Measurements from ENCODE around the gene SDHB.

The SDHB gene

DNA sequence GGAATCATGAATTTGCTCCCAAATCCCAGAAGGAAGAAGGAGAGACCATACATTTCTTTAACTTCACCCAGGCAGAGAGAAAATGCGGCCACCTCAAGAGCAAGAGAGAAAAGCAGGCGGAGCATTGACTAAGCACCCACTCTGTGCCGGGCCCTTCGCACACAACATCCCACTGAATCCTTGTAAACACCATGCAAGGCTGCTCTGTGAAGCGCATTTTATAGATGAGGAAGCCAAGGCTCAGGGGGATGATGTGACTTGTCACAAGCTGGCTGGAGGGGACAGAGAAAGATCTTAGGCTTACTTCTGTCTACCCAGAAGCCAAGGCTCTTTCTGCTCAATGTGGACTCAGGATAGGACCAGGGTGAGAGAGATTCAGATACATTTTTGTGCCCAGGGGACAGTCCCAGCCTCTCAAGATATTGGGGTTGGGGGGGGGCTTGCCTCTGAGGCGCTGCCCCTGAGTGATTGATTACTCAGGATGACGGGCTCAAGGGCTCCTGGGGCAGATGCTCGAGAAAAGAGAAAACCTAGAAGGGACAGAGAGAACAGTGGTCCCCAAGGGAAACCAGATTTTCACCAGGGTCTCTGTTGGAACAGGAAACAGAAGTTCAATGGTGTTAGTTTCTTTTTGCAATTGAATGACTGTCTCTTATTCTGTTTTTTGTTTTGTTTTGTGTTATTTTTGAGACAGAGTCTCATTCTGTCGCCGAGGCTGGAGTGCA lies 45.9 kb upstream of the SDHB start:
- Histone ChIP-seq H3K4me1 (ENCODE audit: insufficient read depth, low read length, severe bottlenecking) (no peaks in the 10 kb centered on the region), H4K20me1 (ENCODE audit: insufficient read depth, low read length) (no peaks in the 10 kb centered on the region), H3K27me3 (ENCODE audit: insufficient read depth, low read length) (0 out of 2 replicates have a peak, but pooled peaks cover 3% of the 10 kb centered on the region), H3K36me3 (ENCODE audit: insufficient read depth, low read length) (no peaks in the 10 kb centered on the region), H3K9me3 (ENCODE audit: low read length) (no peaks in the 10 kb centered on the region), H3K4me3 (ENCODE audit: low read depth, low read length, poor library complexity, severe bottlenecking) (no peak overlapping the region), H3K9me2 (ENCODE audit: low read depth, low read length) (no peaks in the 10 kb centered on the region), H3K79me2 (ENCODE audit: insufficient read depth, low read length) (no peaks in the 10 kb centered on the region), H3K9ac (ENCODE audit: low read length) (no peak overlapping the region), H2AFZ (ENCODE audit: low read length) (no peak overlapping the region), H3K27ac (ENCODE audit: low read depth, low read length, poor library complexity, severe bottlenecking) (no peak overlapping the region), H3K4me2 (ENCODE audit: low read length) (no peak overlapping the region), H3F3A (ENCODE audit: insufficient read depth, low read length) (no peaks in the 10 kb centered on the region)
- TF ChIP-seq, protein P1, sequence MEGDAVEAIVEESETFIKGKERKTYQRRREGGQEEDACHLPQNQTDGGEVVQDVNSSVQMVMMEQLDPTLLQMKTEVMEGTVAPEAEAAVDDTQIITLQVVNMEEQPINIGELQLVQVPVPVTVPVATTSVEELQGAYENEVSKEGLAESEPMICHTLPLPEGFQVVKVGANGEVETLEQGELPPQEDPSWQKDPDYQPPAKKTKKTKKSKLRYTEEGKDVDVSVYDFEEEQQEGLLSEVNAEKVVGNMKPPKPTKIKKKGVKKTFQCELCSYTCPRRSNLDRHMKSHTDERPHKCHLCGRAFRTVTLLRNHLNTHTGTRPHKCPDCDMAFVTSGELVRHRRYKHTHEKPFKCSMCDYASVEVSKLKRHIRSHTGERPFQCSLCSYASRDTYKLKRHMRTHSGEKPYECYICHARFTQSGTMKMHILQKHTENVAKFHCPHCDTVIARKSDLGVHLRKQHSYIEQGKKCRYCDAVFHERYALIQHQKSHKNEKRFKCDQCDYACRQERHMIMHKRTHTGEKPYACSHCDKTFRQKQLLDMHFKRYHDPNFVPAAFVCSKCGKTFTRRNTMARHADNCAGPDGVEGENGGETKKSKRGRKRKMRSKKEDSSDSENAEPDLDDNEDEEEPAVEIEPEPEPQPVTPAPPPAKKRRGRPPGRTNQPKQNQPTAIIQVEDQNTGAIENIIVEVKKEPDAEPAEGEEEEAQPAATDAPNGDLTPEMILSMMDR (IDR thresholded peaks at IDR 0.05; ENCODE audit: low read length), result no peak
- no peak for TF ChIP-seq EZH2 (IDR thresholded peaks at IDR 0.05; ENCODE audit: borderline replicate concordance, low read length)

DNA sequence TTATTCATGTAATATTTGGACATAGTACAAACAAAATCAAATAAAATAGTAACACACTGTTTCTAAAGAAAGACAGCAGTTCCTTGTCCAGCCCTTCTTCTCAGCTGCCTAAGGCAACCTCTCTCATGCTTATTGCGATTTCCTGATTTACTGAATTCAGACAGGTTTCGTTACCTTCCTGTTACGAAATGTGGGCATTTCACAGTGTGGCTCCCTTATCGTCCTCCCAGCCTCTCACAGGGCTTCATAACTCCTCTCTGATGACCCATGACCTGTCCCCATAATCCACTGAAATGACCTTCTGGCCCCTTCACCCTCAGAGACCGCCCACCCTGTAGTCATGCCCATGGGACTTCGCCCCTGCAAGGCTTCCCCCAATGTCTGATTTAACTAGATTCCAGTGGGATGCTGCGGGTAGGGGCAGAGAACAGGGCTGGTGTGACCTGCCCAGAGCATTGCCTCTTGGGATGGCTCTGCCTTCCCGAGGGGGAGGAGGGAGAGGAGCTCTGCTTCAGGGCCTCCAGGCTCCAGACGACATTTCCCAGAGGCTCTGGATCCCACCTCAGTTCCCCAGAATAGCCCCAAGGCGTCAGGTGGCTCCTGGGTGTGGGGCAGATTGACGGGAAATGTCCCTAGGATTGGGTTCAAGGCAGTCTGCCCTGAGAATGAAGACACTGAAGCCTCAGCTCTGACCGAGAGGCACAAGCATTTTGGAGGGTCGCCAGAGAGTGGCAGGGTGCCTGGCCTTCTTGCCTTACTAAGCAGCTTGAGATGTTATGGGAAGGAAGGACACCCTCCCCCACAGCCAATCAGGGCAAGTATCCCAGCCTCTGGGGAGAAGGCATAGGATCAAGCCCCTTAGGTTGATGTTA lies 44.9 kb upstream of the SDHB start:
- no peaks in the 10 kb centered on the region for H3K9me2 ChIP-seq (ENCODE audit: low read depth, low read length)
- H3K4me3 ChIP-seq (ENCODE audit: low read depth, low read length, poor library complexity, severe bottlenecking), result no peak overlapping the region
- H3K36me3 ChIP-seq (ENCODE audit: insufficient read depth, low read length), result no peaks in the 10 kb centered on the region
- H3K4me2 ChIP-seq (ENCODE audit: low read length), result no peak overlapping the region
- no peaks in the 10 kb centered on the region for H3K4me1 ChIP-seq (ENCODE audit: insufficient read depth, low read length, severe bottlenecking)
- no peak overlapping the region for H3K9ac ChIP-seq (ENCODE audit: low read length)
- H3K9me3 ChIP-seq (ENCODE audit: low read length), result no peaks in the 10 kb centered on the region
- no peaks in the 10 kb centered on the region for H3K79me2 ChIP-seq (ENCODE audit: insufficient read depth, low read length)
- 0 out of 2 replicates have a peak, but pooled peaks cover 3% of the 10 kb centered on the region for H3K27me3 ChIP-seq (ENCODE audit: insufficient read depth, low read length)
- no peak overlapping the region for H3K27ac ChIP-seq (ENCODE audit: low read depth, low read length, poor library complexity, severe bottlenecking)
- no peaks in the 10 kb centered on the region for H3F3A ChIP-seq (ENCODE audit: insufficient read depth, low read length)
- no peak overlapping the region for H2AFZ ChIP-seq (ENCODE audit: low read length)
- no peak for TF ChIP-seq EZH2 (IDR thresholded peaks at IDR 0.05; ENCODE audit: borderline replicate concordance, low read length)
- TF ChIP-seq, protein P1 (IDR thresholded peaks at IDR 0.05; ENCODE audit: low read length), result no peak
- H4K20me1 ChIP-seq (ENCODE audit: insufficient read depth, low read length), result no peaks in the 10 kb centered on the region

DNA sequence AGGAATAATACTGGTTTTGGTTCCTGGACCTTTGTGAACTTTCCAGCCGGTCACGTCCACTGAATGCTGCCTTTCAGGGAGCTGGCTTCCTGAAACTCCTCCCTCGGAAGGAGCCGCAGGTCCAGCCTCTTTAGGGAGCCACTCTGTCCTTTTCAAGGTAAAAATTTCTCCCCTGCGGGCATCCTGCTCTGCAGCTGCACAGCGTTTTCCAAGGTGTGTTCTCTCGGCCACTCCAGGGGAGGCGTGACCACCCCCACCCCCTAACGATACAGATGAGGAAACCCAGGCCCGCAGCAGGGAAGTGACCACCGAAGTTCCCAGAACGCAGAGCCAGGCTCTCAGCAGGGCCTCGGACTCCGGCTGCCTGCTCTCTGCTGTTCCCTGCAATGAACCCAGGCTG lies 44.0 kb upstream of the SDHB start:
- Histone ChIP-seq H3K9me2 (ENCODE audit: low read depth, low read length) (no peaks in the 10 kb centered on the region), H3K36me3 (ENCODE audit: insufficient read depth, low read length) (no peaks in the 10 kb centered on the region), H3K9me3 (ENCODE audit: low read length) (no peaks in the 10 kb centered on the region), H4K20me1 (ENCODE audit: insufficient read depth, low read length) (no peaks in the 10 kb centered on the region), H3K79me2 (ENCODE audit: insufficient read depth, low read length) (no peaks in the 10 kb centered on the region), H2AFZ (ENCODE audit: low read length) (no peak overlapping the region), H3K4me3 (ENCODE audit: low read depth, low read length, poor library complexity, severe bottlenecking) (no peak overlapping the region), H3K9ac (ENCODE audit: low read length) (no peak overlapping the region), H3F3A (ENCODE audit: insufficient read depth, low read length) (no peaks in the 10 kb centered on the region), H3K27me3 (ENCODE audit: insufficient read depth, low read length) (no peaks in the 10 kb centered on the region), H3K4me2 (ENCODE audit: low read length) (no peak overlapping the region), H3K4me1 (ENCODE audit: insufficient read depth, low read length, severe bottlenecking) (no peaks in the 10 kb centered on the region), H3K27ac (ENCODE audit: low read depth, low read length, poor library complexity, severe bottlenecking) (no peak overlapping the region)
- TF ChIP-seq, protein P1 (IDR thresholded peaks at IDR 0.05; ENCODE audit: low read length), result no peak
- no peak for TF ChIP-seq EZH2 (IDR thresholded peaks at IDR 0.05; ENCODE audit: borderline replicate concordance, low read length)
